ENCODE results near the gene OSCP1.
"Not testable (repeated sequence)": the region's sequence is repeated elsewhere in the genome, so short reads cannot be mapped to it uniquely, and the experiment has no call there.

Gene OSCP1, protein sequence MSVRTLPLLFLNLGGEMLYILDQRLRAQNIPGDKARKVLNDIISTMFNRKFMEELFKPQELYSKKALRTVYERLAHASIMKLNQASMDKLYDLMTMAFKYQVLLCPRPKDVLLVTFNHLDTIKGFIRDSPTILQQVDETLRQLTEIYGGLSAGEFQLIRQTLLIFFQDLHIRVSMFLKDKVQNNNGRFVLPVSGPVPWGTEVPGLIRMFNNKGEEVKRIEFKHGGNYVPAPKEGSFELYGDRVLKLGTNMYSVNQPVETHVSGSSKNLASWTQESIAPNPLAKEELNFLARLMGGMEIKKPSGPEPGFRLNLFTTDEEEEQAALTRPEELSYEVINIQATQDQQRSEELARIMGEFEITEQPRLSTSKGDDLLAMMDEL

DNA sequence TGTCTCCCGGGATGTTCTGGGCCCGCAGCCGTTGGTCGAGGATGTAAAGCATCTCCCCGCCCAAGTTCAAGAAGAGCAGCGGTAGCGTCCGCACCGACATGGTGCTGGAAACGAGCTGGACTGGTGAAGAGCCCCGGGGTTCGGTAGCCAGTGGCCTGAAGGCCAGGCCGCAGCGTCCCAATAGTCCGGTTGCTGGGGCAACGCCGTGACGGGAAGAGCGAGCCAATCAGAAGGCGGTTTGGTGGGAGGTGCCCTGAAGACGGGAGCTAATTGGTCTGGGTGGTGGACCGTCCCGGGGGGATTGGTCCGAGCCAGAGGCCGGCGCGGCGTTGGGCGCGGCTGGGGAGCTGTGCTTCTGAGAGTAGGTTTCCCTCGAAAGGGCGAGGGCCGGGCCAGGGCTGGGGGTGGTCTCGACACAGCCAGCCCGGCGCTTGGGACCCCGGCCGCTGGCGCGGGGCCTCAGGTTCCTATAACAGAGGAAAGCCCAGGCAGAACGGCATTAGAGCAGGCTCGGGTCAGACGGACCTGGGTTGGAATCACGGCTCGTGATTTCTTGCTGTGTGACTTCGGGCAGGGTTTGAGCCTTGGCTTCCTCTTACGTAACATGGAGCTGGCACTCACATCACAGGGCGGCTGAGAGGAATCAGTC lies at the start of gene OSCP1:
Gene OSCP1 (minus strand): TSS at position 182 of the 649 bp plus-strand sequence. CDS start 82 bp downstream, at position 100.
- DNase-seq, result peak; percentile 95

DNA sequence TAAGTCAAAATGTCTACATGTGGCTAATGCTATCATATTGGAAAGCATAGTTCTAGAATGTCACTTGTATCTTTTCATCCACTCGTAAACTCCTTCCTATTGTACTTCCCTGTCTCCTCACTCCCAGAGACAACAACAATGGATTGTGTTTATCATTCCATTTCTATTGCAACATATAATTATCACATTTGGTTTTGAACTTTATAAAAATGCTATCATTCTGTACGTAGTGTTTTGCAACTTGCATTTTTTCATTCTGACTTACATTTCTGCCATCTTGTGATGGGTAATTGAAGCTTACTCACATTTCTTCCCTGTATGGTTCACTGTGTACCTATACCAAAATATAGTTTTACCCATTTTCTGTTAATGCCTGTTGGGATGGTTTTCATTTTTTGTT lies 47.0 kb upstream of the OSCP1 start:
- no peak for DNase-seq

DNA sequence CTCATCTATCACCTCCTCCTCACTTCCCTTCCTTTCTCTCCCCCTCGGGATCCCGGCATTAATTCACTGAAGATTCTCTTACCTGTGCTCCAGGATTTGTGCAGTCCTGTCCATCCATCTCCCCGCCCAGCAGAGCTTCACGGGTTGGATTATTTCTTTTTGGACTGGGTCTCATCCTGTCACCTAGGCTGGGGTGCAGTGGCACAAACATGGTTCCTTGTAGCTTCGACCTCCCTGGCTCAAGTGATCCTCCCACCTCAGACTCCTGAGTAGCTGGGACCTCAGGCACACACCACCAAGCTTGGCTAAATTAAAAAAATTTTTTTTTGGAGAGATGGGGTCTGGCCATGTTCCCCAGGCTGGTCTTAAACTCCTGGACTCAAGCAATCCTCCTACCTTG lies 44.7 kb upstream of the OSCP1 start:
- DNase-seq, result no peak

DNA sequence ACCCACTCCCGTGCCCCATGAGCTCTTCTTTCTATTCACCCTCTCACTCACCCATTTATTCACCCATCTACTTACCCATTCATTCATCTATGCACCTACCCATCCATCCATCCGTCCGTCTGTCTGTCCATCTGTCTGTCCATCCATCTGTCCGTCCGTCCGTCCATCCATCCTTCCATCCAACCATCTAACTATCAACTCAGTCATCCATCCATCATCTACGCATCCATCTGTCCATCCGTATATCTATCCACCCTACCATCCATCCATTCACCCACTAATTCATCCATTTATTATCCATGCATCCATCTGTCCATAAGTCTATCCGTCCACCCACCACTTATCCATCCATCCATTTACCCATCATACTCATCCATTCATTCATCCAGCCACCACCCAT lies 43.3 kb upstream of the OSCP1 start:
- DNase-seq, result no peak

DNA sequence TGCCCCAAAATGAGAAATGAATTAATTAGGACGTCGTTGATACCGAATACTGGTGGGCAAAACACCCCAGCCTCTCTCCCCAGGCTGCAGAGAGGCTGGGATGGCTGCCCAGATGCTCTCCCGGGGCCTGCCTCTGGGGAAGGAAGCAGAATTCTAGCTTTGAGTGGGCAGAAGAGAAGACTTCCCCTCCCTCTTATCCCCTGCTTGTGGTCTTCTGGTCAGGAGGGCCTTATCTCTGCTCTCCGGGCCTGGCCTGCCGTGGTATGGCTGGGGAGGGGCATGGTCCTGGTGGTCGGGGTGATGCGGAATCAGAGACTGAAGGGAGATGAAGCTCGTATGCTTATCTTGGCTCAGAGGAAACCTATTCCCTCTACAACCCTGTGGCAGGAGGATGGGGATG lies 42.2 kb upstream of the OSCP1 start:
- DNase-seq, result no peak

DNA sequence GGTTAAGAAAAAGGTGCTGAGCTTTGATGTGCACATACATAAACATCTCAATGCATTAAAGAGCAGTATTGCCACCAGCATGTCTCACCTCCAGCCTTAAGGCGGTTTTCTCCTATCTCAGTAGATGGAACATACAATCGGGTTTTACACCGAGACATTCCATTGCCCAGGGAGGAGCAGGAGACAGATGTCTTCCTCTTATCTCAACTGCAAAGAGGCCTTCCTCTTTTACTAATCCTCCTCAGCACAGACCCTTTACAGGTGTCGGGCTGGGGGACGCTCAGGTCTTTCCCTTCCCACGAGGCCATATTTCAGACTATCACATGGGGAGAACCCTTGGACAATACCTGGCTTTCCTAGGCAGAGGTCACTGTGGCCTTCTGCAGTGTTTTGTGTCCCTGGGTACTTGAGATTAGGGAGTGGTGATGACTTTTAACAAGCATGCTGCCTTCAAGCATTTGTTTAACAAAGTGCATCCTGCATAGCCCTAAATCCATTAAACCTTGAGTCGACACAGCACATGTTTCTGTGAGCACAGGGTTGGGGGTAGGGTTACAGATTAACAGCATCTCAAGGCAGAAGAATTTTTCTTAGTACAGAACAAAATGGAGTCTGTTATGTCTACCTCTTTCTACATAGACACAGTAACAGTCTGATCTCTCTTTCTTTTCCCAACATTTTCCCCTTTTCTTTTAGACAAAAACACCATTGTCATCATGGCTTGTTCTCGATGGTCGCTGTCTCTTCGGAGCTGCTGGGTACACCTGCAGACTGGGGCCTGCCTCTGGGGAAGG lies 39.2 kb upstream of the OSCP1 start:
- DNase-seq, result not testable (repeated sequence)

DNA sequence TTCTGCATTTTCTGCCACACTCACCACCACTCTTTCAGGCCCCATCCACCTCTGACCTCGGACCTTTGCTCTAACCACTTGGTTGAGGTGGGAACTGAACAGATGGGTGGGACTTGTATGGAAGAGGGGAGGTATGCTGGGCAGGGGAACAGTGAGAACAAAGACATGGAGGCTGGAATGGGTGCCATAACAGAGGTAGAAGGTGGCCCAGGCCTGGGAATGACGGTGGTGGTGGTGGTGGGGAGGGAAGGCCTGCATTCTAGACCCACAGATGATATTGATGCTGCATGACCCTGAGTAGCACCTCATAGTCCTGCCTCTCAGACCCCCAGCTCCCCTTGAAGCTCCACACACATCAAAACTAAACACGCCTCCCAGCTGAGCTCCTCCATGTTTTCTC lies 37.7 kb upstream of the OSCP1 start:
- DNase-seq, result no peak

DNA sequence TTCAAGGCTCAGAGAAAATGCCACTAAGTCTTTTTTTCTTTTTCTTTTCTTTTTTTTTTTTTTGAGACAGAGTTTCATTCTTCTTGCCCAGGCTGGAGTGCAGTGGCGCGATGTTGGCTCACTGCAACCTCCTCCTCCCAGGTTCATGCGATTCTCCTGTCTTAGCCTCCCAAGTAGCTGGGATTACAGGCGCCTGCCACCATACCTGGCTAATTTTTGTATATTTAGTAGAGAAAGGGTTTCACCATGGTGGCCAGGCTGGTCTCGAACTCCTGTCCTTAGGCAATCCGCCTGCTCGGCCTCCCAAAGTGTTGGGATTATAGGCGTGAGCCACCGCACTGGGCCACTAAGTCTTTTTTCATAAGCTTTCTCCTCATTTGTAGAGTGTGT lies 37.1 kb upstream of the OSCP1 start:
- not testable (repeated sequence) for DNase-seq

DNA sequence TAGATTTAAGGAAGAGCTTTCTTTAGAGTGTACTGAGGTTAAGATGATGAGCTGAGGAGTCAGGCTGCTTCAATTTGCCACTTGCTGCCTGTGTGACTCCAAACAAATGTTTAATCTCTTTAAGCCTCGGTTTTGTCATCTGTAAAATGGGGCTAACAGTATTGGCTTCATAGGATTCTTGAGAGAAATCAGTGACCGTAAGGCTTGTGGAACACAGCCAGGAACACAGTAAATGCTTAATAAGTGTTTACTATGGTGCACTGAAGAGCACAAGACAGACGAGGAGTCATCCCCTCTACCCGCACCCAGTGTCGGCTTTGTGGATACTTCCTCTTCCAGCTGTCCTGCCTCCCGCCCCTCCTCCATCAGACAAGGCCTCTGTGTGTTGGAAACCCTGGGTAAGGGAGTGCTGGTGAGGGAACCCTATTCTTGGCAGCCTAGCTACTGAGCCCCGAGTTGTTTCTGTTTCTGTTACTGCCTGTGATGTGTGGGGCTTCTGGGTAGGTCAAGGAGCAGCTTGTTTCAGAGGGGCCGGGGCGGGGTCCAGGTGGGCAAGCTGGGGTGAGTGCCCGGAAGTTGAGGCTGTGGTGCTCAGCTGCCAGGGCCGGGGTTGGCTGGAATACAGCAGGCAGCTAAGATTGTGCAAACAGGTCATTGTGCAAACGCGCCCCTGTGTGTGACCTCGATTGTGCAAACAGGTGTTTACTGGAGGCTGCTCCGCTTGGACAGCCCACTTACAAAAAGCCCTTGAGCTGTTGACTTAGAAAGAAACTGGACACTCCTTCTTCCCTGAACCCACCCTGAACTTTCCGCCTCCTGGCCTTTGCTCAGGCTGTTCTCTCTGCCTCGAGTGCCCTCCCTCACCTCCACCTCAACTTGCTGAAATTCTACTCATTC lies 36.4 kb upstream of the OSCP1 start:
- no peak for DNase-seq

DNA sequence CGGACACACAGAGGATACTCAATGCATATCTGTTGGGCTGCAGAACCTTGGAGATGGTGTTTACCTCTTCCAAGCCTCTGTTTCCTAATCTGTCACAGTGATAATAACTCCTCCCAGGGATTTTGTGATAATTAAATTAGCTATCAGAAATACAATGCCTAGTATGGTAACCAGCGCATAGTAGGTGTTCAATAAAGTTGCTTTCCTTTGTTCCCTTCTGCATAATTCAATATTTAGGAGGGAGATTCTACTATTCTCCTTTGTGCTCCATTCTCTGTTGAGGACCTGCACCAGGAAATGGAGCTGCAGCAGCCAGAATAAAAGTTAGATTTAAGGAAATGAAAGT lies 35.8 kb upstream of the OSCP1 start:
- DNase-seq, result no peak

DNA sequence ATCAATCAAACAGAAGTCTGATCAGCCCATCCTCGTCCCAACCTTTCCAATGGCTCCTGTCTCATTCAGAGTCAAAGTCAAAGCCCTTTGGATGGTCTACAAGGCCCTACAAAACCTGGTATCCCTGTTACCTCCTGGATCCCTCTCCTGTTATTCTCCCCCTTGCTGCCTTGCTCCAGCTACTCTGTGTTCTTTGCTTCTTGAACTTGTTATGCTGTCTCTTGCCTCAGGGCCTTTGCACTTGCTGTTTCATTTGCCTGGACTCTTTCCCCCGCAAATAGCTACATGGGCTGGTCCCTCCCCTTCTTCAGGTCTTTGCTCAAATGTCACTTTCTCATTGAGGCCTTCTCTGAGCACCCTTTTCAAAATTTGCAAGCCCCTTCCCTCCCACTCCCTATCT lies 33.8 kb upstream of the OSCP1 start:
- no peak for DNase-seq

DNA sequence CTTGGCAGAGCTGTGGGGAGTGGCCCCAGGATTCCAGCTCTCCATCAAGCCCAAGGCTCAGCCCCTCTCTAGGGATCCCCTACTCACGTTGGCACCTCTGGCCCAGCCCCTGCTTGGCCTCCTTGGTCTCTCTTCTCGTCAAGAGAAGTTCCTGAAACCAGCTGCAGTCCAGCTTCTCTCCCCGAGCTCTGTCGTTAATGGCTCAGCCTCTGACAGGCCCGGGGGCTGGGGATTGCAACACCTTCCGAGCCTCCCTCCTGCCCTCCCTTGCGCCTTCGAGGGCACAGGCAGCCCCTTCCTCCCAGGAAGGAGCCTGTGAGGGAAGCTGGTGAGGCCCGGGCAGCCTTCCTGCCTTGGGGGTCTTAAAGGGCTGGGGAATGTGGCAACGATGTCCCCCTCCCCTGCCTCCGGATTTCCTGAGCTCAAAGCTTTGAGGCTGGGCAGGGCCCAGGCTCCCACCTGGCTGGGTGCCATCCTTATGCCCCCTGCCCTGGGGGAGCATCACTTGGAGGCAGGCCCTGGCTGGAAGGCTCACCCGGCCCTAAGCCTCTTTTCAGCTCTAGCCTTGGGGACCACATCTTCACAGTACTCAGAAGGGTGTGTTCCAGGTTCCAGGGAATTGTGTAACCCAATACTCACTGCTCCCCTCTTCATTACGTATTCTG lies 32.6 kb upstream of the OSCP1 start, which contains the start of gene CSF3R:
Gene CSF3R (minus strand): TSS at position 190 of the 665 bp plus-strand sequence. CDS start 3,417 bp downstream, outside the sequence.
- no peak for DNase-seq

DNA sequence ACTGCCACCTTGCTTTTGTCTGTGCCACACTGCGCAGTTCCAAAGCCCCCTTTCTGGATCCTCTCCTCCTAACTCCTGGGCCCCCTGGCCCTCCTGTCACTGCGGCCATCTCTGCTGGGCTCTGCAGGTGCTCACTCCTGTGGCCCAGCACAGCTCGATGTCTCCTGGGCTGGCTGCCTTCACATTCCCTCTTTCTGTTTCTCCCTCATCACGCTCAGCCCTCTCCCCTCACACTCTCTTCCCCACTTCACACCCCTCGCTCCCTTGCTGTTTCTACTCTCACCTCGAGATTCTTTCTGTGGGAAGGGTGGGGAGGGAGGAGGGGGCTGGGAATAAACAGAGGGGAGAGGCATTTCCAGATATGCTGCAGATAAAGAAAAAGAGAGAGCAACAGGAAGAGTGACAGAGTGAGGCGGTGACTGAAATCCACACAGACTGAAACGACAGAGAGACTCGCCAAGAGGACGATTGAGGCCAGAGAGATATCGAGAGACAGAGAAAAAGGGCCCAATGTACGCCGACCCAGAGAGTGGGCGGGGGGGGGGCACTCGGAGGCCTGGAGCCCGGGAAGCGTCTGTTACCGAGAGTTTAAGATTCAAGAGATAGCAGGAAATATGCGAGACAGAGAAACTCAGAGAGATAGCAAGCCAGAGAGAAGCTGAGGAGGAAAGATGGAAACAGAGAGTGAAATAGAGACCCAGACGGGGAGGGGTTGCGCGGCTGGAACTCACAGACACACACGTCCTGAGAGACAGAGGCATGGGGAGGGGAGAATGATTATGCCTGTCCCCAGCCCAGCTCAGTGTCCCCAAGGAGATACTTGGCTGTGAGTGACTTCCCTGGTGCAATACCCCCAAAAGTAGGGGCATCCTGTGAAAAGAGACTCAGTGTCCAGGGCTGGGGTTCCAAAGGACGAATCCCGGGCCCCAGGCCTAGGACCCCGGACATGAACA lies 31.8 kb upstream of the OSCP1 start:
- DNase-seq, result no peak

DNA sequence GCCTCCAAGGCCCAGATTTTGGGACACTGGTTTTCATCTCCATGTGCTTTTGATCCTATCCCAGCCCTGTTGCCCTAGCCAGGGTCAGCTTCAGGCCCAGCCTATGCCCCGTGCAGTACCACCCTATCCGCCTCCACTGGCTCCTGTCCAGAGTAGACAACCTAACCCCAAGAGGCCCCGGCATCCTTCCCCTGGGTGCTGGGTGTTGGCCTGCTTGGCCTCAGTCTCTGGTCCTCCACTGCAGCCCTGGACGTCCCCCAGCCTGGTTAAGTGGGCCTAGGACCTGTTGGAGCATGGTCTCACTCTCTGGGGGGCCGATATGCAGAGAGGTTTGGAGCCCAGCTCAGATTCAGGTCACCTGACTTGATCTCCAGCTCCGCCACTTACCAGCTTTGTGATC lies 30.8 kb upstream of the OSCP1 start:
- no peak for DNase-seq

DNA sequence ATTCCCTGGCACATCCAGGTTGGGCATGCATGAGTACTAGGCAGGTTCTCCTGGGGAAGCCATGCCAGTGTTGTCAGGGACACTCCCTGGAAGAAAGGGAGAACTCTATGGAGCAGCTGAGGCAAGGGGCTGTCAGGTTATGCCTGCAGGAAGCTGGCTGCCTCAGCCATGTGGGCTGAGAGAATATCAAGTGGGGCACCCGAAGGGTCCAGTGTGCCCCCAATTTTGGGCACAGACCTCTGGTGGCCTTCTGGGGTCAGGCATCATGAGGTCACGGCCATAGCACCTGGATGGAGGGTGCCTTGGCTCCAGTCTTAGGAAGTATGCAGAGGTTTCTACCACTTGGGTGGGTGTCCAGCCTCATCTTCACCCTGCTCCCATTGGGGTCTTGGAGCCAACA lies 29.9 kb upstream of the OSCP1 start:
- no peak for DNase-seq

DNA sequence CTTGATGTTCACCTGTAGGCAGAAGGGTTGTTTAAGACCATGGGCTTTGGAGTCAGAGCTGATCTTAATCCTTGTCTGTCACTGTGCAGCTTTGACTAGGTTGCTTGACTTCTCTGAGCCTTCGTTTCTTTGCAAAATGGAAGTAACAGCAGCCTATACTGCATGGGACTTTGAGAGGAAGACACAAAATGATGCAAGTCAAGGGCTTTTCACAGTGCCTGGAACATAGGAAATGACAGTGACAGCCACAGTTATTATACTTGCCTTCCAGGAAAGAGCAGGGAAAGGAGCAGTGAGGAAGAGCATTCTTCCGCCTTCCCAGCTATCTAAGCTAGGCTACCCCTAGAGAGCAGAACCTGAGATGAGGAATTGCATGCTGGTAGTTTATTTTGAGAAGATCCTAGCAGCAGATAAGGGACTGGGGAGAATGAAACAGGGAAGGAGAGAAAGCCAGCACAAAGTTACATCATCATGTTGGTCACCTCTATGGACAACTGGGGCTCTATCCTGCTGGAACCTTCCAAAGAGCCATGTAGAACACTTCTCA lies 29.3 kb upstream of the OSCP1 start:
- DNase-seq, result no peak

DNA sequence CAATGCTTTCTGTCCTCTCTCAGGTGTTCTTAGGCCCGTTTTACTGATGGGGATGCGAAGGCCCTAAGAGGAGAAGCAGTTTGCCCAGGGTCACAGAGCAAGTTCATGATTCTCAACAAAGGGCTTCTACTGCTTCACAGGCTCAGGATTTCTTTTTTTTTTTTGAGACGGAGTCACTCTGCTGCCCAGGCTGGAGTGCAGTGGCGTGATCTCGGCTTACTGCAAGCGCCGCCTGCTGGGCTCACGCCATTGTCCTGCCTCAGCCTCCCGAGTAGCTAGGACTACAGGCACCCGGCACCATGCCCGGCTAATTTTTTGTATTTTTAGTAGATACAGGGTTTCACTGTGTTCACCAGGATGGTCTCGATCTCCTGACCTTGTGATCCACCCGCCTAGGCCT lies 27.4 kb upstream of the OSCP1 start:
- not testable (repeated sequence) for DNase-seq

DNA sequence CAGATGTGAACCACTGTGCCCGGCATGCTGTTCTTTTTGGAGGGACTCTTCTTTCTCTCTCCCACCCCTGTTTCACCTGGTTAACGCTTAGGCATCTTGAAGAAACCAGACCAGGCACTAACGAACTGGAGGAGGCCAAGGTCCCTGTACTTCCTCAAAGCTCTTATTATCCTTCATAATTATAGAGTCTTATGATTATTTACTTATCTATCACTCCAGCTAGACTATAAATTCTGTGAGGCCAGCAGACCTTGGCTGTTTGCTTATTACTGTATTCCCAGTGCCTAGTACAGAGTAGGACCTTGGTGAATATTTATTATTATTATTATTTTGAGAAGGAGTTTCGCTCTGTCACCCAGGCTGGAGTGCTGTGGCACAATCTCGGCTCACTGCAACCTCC lies 26.7 kb upstream of the OSCP1 start:
- no peak for DNase-seq

DNA sequence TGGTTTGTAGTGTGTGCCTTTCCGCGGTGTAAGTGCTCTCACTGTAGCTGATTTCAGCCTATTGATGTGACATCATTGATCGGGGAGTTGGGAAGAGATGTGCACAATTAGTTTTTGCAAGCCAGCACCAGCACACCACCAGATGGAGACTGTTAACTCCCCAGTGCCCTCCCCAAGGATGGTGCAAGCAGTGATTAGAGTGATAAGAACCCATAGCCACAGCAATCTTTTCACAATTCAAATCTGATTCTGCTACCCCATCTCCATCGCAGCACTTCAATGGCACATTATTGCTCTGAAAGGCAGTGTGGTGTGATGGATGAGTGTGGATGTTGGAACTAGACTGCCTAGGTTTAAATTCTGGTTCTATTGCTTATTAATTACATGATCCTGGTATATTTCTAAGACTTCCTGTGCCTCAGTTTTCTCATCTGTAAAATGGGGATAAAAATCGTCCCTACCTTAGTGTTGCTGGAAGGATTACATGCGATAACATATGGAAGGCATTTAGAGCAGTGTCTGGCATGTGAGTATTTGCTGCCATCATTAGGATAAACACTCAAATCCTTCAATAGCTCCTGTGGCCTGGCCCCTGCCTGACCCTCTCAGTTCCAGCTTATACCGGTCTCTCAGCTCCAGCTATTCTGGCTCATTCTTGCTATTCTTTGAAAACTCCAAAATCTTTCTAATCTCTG lies 25.8 kb upstream of the OSCP1 start:
- DNase-seq, result no peak

DNA sequence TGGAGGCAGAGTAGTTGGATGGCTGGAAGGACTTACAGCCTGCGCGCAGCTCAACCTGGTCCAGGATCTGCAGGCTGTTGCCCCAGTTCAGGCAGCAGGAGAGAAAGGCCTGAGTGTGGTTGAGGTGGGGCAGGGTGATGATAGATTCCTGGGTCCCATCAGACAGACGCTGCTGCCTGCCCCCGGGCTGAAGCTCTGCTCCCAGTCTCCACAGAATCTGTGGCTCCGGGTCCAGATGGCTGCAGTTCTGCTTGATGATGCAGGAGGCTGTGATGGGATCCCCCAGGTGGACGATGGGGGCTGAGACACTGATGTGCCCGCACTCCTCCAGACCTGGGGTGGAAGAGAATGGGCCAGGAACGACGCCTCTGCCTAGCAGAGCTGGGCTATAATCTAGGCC lies 25.1 kb upstream of the OSCP1 start:
- DNase-seq, result no peak
